Measurements from ENCODE around the gene FUT4. TPM values are rescaled to one million over a fixed set of nuclear protein-coding genes. Genes with fewer than 3 reads are reported as not detected.
A peak's percentile ranks its signal among the peaks of the same experiment; 100 is the strongest.

Gene FUT4
- total RNA-seq, 2 donors from 2014 or later = 28.0 to 28.5 TPM

DNA sequence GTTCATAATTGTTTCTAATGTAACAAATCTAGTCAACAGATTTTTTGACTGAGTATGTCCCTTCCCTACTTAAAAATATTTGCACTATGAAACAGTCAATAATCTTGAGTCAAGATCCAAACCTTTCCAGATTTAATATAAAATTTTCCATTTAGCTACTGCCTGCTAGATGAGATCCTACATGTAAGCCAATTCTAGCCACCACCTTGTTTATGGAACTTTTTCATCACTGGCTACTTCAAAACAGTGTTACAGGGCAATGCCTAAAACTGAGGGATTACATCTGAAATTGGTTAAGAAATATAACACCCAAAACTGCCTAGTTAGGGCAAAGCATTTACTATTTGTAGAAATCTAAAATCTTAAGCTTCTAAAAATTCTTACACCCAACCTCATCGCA lies 10.5 kb upstream of the FUT4 start:
- H3K27ac ChIP-seq = no peak overlapping the region
- H3K4me1 ChIP-seq = peaks cover 8% of the 10 kb centered on the region
- no peaks in the 10 kb centered on the region for H3K9me3 ChIP-seq
- H3K4me3 ChIP-seq = no peak overlapping the region
- intact Hi-C loops (cut with DNase I) = no loop called here
- H3K27me3 ChIP-seq = no peaks in the 10 kb centered on the region
- no peaks in the 10 kb centered on the region for H3K36me3 ChIP-seq
- H3K9ac ChIP-seq (ENCODE audit: low read depth in 2 of 2, low read length in 2 of 2) = no peak overlapping the region
- TF ChIP-seq CTCF (IDR thresholded peaks at IDR 0.05) = no peak
- no peak for DNase-seq

- H3K36me3 ChIP-seq = no peaks in the 10 kb centered on the region
- peaks cover 8% of the 10 kb centered on the region for H3K4me1 ChIP-seq
- H3K27me3 ChIP-seq = no peaks in the 10 kb centered on the region
- H3K27ac ChIP-seq = no peak overlapping the region
- no peaks in the 10 kb centered on the region for H3K9me3 ChIP-seq
- intact Hi-C loops (cut with DNase I) = no loop called here
- no peak for DNase-seq
- no peak for TF ChIP-seq CTCF (IDR thresholded peaks at IDR 0.05)
- no peak overlapping the region for H3K9ac ChIP-seq (ENCODE audit: low read depth in 2 of 2, low read length in 2 of 2)
- no peak overlapping the region for H3K4me3 ChIP-seq
Observed at GRCh38 chr11:94533696-94534630, 9.8 kb upstream of the FUT4 start.

DNA sequence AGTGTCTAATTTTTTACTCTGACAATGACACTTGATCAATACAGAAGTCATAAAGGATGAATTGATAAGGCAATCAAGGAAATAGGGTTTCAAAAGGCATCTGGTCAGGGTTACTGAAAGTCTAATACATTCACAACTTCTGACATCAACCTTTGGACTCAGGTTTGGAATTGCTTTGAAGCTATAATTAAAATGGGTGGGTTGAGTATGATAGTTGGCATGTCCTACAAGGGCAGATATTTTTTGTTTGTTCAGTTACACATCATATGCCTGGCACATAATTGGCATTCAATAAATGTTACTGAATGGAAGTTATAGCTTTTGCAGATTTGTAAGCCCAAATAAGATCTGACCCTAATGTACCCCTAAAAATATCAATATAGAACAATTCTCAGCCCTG lies 7.3 kb upstream of the FUT4 start:
- peaks cover 8% of the 10 kb centered on the region for H3K4me1 ChIP-seq
- intact Hi-C loops (cut with DNase I) = no loop called here
- H3K27ac ChIP-seq = peak overlapping the region; percentile 68

GRCh38 chr11:94537031-94537600 lies 6.6 kb upstream of the FUT4 start:
- no peak for TF ChIP-seq CTCF (IDR thresholded peaks at IDR 0.05)
- no peaks in the 10 kb centered on the region for H3K9me3 ChIP-seq
- H3K36me3 ChIP-seq = no peaks in the 10 kb centered on the region
- H3K9ac ChIP-seq (ENCODE audit: low read depth in 2 of 2, low read length in 2 of 2) = peak overlapping the region in 1 of 2 donors; percentile 59
- no peaks in the 10 kb centered on the region for H3K27me3 ChIP-seq
- DNase-seq = peak; percentile 47
- H3K4me3 ChIP-seq = no peak overlapping the region
- H3K4me1 ChIP-seq = peaks cover 8% of the 10 kb centered on the region
- H3K27ac ChIP-seq = peak overlapping the region; percentile 68
- intact Hi-C loops (cut with DNase I) = no loop called here

More for the DNA sequence above, 7.3 kb upstream of the FUT4 start:
- H3K27me3 ChIP-seq = no peaks in the 10 kb centered on the region
- no peaks in the 10 kb centered on the region for H3K36me3 ChIP-seq
- H3K9me3 ChIP-seq = no peaks in the 10 kb centered on the region
- no peak for DNase-seq
- H3K9ac ChIP-seq (ENCODE audit: low read depth in 2 of 2, low read length in 2 of 2) = peak overlapping the region in 1 of 2 donors; percentile 59
- H3K4me3 ChIP-seq = no peak overlapping the region
- TF ChIP-seq CTCF (IDR thresholded peaks at IDR 0.05) = no peak

GRCh38 chr11:94539420-94539819 lies 4.3 kb upstream of the FUT4 start:
- H3K27me3 ChIP-seq = no peaks in the 10 kb centered on the region
- intact Hi-C loops (cut with DNase I) = no loop called here
- H3K9me3 ChIP-seq = no peaks in the 10 kb centered on the region
- peak overlapping the region; percentile 78 for H3K27ac ChIP-seq
- H3K4me1 ChIP-seq = peaks cover 4% of the 10 kb centered on the region
- H3K9ac ChIP-seq (ENCODE audit: low read depth in 2 of 2, low read length in 2 of 2) = peak overlapping the region in 1 of 2 donors; percentile 77
- DNase-seq = peak; percentile 71
- H3K36me3 ChIP-seq = no peaks in the 10 kb centered on the region
- TF ChIP-seq CTCF (IDR thresholded peaks at IDR 0.05) = no peak
- H3K4me3 ChIP-seq = no peak overlapping the region

Measured in colonic mucosa (tissue), 4 donors.